GM12878 (cell line): ENCODE measurements around the gene MEIS2. TPM values are rescaled to one million over a fixed set of nuclear protein-coding genes. Genes with fewer than 3 reads are reported as not detected.
A peak's percentile ranks its signal among the peaks of the same experiment; 100 is the strongest.

Source experiments
- ATAC-seq: fragments of 200-7000 bp; cut with Tn5 transposase; 3 replicates; pipeline ENCODE4 v1.9.1; 2020; ENCODE audit warnings: mild to moderate bottlenecking, moderate library complexity
- BruUV-seq: library from RNA; stranded (reverse); fragments of 400-500 nt; replicated peaks from 2 replicates; lab custom pipeline; 2021; lab: Mats Ljungman, UMichigan
- CTCF ChIA-PET: fragments of 300-600 bp; sonication (Branson Sonifier 250); formaldehyde crosslinking; extraction: SDS; loops from one replicate; lab custom pipeline; 2021; ENCODE audit warnings: inconsistent platforms; lab: Yijun Ruan, JAX
- POLR2A ChIA-PET: fragments of 350-600 bp; formaldehyde crosslinking; extraction: SDS; loops from one replicate; lab custom pipeline; 2021; ENCODE audit warnings: inconsistent platforms; lab: Charles Lee
- RAD21 ChIA-PET: fragments of 300-600 bp; sonication (Branson Sonifier 250); formaldehyde crosslinking; loops from one replicate; lab custom pipeline; 2023; ENCODE audit warnings: antibody characterized with exemption; ENCODE audit not compliant: unreplicated experiment; lab: Charles Lee
- SMC1A ChIA-PET: fragments of 300-600 bp; sonication (Branson Sonifier 250); formaldehyde crosslinking; loops from one replicate; lab custom pipeline; 2023; ENCODE audit not compliant: unreplicated experiment, uncharacterized antibody; lab: Charles Lee
- DNase-seq: peaks from one replicate; pipeline ENCODE4 v3.0.0-alpha.2; 2011; ENCODE audit warnings: low read depth, low spot score
- FAIRE-seq: peaks from 3 replicates; lab custom pipeline; 2011; peaks lifted over from hg19 to GRCh38; lab: Jason Lieb, UNC
- H2AFZ ChIP-seq: 2 replicates; pipeline ENCODE4 v1.6.0; 2011; ENCODE audit warnings: low read depth, low read length, control low read depth; ENCODE audit not compliant: control insufficient read depth
- H3K27ac ChIP-seq: 2 replicates; pipeline ENCODE4 v1.5.1; 2011; ENCODE audit warnings: control low read depth; ENCODE audit not compliant: control insufficient read depth, insufficient read depth
- H3K27me3 ChIP-seq, 2 experiments: replicated peaks in 1 of 2; 2 replicates each; pipeline versions ENCODE4 v1.6.0 to v1.6.1; 2011; ENCODE audit warnings: low read length in 1 of 2; ENCODE audit not compliant: control insufficient read depth in 2 of 2, insufficient read depth in 2 of 2
- H3K36me3 ChIP-seq, 2 experiments: 2 replicates each; pipeline ENCODE4 v1.5.1; 2011; ENCODE audit warnings: low read length in 1 of 2; ENCODE audit not compliant: control insufficient read depth in 2 of 2, insufficient read depth in 2 of 2
- H3K4me1 ChIP-seq: 2 replicates; pipeline ENCODE4 v1.6.1; 2011; ENCODE audit warnings: mild to moderate bottlenecking, low read length, moderate library complexity, mixed read lengths; ENCODE audit not compliant: control insufficient read depth, insufficient read depth
- H3K4me2 ChIP-seq: 2 replicates; pipeline ENCODE4 v1.6.0; 2011; ENCODE audit warnings: control low read depth; ENCODE audit not compliant: control insufficient read depth, insufficient read depth
- H3K4me3 ChIP-seq: fragments of 200-600 bp; sonication (generic); 2 replicates; pipeline ENCODE4 v1.5.1; 2016
- H3K79me2 ChIP-seq: 2 replicates; pipeline ENCODE4 v1.6.0; 2011; ENCODE audit warnings: low read length; ENCODE audit not compliant: control insufficient read depth, insufficient read depth
- H3K9ac ChIP-seq: 2 replicates; pipeline ENCODE4 v1.8.0; 2011; ENCODE audit warnings: low read length, control low read depth, mixed read lengths; ENCODE audit not compliant: control insufficient read depth, insufficient read depth
- H3K9me3 ChIP-seq: replicated peaks from 3 replicates; pipeline ENCODE4 v1.5.1; 2011; ENCODE audit warnings: mild to moderate bottlenecking, low read length; ENCODE audit not compliant: control insufficient read depth, insufficient read depth
- H4K20me1 ChIP-seq: 2 replicates; pipeline ENCODE4 v1.6.0; 2011; ENCODE audit not compliant: control insufficient read depth, insufficient read depth
- CREM ChIP-seq: IDR thresholded peaks from 2 replicates; pipeline ENCODE4 v1.6.1; 2014; ENCODE audit warnings: antibody characterized with exemption, low read depth
- FOS ChIP-seq: IDR thresholded peaks from 3 replicates; pipeline ENCODE4 v1.6.1; 2011; ENCODE audit warnings: borderline replicate concordance; ENCODE audit not compliant: insufficient read length; ENCODE audit errors: extremely low read depth
- HDGF ChIP-seq: fragments of 450-650 bp; IDR thresholded peaks from 2 replicates; pipeline ENCODE4 v1.6.1; 2016; ENCODE audit warnings: antibody characterized with exemption
- IRF4 ChIP-seq: IDR thresholded peaks from 2 replicates; pipeline ENCODE4 v1.6.1; 2011; ENCODE audit warnings: low read depth, low read length
- JUND ChIP-seq: IDR thresholded peaks from 2 replicates; pipeline ENCODE4 v1.6.1; 2012; ENCODE audit warnings: low read depth, mild to moderate bottlenecking, low read length, improper control_type of control experiment, moderate library complexity
- LARP7 ChIP-seq: fragments of 450-650 bp; IDR thresholded peaks from 2 replicates; pipeline ENCODE4 v1.6.1; 2017; ENCODE audit warnings: mild to moderate bottlenecking
- MTA3 ChIP-seq: IDR thresholded peaks from 2 replicates; pipeline ENCODE4 v1.6.1; 2012; ENCODE audit warnings: low read length, inconsistent platforms, borderline replicate concordance
- POLR2AphosphoS5 ChIP-seq: IDR thresholded peaks from 2 replicates; pipeline ENCODE4 v1.6.1; 2011; ENCODE audit warnings: mild to moderate bottlenecking, low read length, inconsistent platforms
- RAD51 ChIP-seq: fragments of 450-650 bp; IDR thresholded peaks from 2 replicates; pipeline ENCODE4 v1.6.1; 2016; ENCODE audit warnings: moderate library complexity, mild to moderate bottlenecking, inconsistent platforms
- RBBP5 ChIP-seq: fragments of 200-600 bp; sonication (generic); conservative IDR thresholded peaks from 2 replicates; pipeline ENCODE4 v1.6.1; 2016
- RELA ChIP-seq: fragments of 450-650 bp; IDR thresholded peaks from 2 replicates; pipeline ENCODE4 v1.8.0; 2014; ENCODE audit warnings: borderline replicate concordance; ENCODE audit not compliant: partially characterized antibody
- SMAD1 ChIP-seq: fragments of 450-650 bp; IDR thresholded peaks from 2 replicates; pipeline ENCODE4 v1.6.1; 2018; ENCODE audit warnings: mild to moderate bottlenecking, low read depth; ENCODE audit not compliant: partially characterized antibody
- SRF ChIP-seq, 2 experiments: IDR thresholded peaks; 2 replicates each; pipeline ENCODE4 v1.6.1; 2011; ENCODE audit warnings: low read depth in 2 of 2, low read length in 2 of 2, mild to moderate bottlenecking in 1 of 2, moderate library complexity in 1 of 2
- STAT3 ChIP-seq: IDR thresholded peaks from 2 replicates; pipeline ENCODE4 v1.6.1; 2011; ENCODE audit warnings: low read depth, low read length, improper control_type of control experiment
- ZNF217 ChIP-seq: fragments of 450-650 bp; IDR thresholded peaks from 2 replicates; pipeline ENCODE4 v1.6.1; 2017; ENCODE audit warnings: antibody characterized with exemption, mild to moderate bottlenecking
- WGBS: methylation state at CpG from one replicate; pipeline ENCODE4 v1.1.6; 2016; ENCODE audit warnings: low lambda C conversion rate; ENCODE audit not compliant: insufficient replicate concordance, insufficient coverage; ENCODE audit errors: missing lambda C conversion rate; 5-methylcytosine and 5-hydroxymethylcytosine counted together
- in situ Hi-C: fragments of 300-500 bp; cut with MboI; formaldehyde crosslinking; loops from 9 replicates; pipeline ENCODE4 v1.14.3; 2018; ENCODE audit warnings: mixed read lengths
- intact Hi-C: fragments of 100-400 bp; cut with micrococcal nuclease; formaldehyde crosslinking; loops from one replicate; pipeline ENCODE4 v1.14.2; 2022; ENCODE audit not compliant: unreplicated experiment
- polyA plus RNA-seq, 11 experiments: library from polyadenylated mRNA; depleted of rRNA in 4 of 11; unstranded in 6 of 11; stranded (reverse) in 5 of 11; fragments of >200 nt; fragmentation: Nextera tagmentation in 4 of 11; fragmentation: Illumina TruSeq in 1 of 11; extraction: Ambion mirVana in 4 of 11; extraction: Trizol in 1 of 11; gene quantifications; 1 replicate in 1 of 11; 2 replicates in 10 of 11; pipeline versions ENCODE4 v1.2.1 to v1.2.3, GENCODE V29; 2011 to 2016; ENCODE audit warnings: inconsistent platforms in 2 of 11, missing spikeins in 2 of 11, low read depth in 1 of 11
- total RNA-seq, 4 experiments: library from RNA; depleted of rRNA in 3 of 4; stranded (reverse); fragments of >200 nt in 3 of 4; fragmentation: Illumina TruSeq in 1 of 4; extraction: Trizol in 1 of 4; gene quantifications; 2 replicates each; pipeline versions ENCODE4 v1.2.1 to v1.2.3, GENCODE V29; 2013 to 2021
- TF ChIP-seq, protein P1 (sequence below): IDR thresholded peaks from 2 replicates; pipeline ENCODE4 v1.6.1; 2012; ENCODE audit warnings: low read depth, low read length, improper control_type of control experiment
- TF ChIP-seq, protein P2 (sequence below): fragments of 450-650 bp; IDR thresholded peaks from 2 replicates; pipeline ENCODE4 v1.6.1; 2016; ENCODE audit warnings: mild to moderate bottlenecking
- TF ChIP-seq, protein P3 (sequence below): fragments of 450-650 bp; formaldehyde crosslinking; IDR thresholded peaks from 2 replicates; pipeline ENCODE4 v1.5.0; 2022; ENCODE audit warnings: mild to moderate bottlenecking, missing genetic modification characterization

Gene MEIS2
- total and polyA plus RNA-seq, 10 of the 15 experiments (the other 5 are each of a cell fraction or from before 2014, with no cell fraction given) = 9.2 to 54.0 (median 20.4) TPM

DNA sequence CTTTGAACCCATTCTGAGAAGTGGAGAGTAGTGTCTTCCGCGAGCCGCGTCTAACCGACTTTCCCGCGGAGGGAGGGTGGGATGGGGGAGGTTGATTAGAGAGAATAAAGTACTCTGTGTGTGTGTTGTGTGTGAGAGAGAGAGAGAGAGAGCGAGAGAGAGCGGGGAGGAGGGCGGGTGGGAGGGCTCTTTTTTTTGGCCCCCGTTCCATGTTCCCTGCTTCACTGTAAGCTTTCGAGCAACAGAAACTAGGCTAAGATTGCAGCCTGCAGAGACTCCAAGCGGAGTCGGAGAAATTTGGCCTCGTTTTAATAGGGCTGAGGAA lies 1.6 kb upstream of the MEIS2 start:
- intact Hi-C loops (loop anchor here (2.0 to 10.0 kb wide), 2 partner anchors 87 to 1577 kb away; no protein-coding TSS in a partner anchor), in situ Hi-C loops (loop anchor here (5.0 to 10.0 kb wide), 2 partner anchors 220 to 607 kb away; no protein-coding TSS in a partner anchor)
- ATAC-seq (no peak; the same call in 2 of the 3 replicates), DNase-seq (no peak), FAIRE-seq (no peak)
- TF ChIP-seq IRF4 (no peak), CREM (no peak), ZNF217 (no peak), RELA (no peak), STAT3 (no peak), HDGF (no peak), MTA3 (no peak), SRF (IDR thresholded peaks at IDR 0.05; ENCODE audit: low read depth in 2 of 2, low read length in 2 of 2) (no peak), FOS (no peak), POLR2AphosphoS5 (no peak), RAD51 (no peak), JUND (no peak), LARP7 (no peak), SMAD1 (no peak), RBBP5 (no peak)
- TF ChIP-seq, protein P1, sequence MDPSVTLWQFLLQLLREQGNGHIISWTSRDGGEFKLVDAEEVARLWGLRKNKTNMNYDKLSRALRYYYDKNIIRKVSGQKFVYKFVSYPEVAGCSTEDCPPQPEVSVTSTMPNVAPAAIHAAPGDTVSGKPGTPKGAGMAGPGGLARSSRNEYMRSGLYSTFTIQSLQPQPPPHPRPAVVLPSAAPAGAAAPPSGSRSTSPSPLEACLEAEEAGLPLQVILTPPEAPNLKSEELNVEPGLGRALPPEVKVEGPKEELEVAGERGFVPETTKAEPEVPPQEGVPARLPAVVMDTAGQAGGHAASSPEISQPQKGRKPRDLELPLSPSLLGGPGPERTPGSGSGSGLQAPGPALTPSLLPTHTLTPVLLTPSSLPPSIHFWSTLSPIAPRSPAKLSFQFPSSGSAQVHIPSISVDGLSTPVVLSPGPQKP = no peak
- TF ChIP-seq, protein P2, sequence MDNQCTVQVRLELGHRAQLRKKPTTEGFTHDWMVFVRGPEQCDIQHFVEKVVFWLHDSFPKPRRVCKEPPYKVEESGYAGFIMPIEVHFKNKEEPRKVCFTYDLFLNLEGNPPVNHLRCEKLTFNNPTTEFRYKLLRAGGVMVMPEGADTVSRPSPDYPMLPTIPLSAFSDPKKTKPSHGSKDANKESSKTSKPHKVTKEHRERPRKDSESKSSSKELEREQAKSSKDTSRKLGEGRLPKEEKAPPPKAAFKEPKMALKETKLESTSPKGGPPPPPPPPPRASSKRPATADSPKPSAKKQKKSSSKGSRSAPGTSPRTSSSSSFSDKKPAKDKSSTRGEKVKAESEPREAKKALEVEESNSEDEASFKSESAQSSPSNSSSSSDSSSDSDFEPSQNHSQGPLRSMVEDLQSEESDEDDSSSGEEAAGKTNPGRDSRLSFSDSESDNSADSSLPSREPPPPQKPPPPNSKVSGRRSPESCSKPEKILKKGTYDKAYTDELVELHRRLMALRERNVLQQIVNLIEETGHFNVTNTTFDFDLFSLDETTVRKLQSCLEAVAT = no peak
- TF ChIP-seq, protein P3, sequence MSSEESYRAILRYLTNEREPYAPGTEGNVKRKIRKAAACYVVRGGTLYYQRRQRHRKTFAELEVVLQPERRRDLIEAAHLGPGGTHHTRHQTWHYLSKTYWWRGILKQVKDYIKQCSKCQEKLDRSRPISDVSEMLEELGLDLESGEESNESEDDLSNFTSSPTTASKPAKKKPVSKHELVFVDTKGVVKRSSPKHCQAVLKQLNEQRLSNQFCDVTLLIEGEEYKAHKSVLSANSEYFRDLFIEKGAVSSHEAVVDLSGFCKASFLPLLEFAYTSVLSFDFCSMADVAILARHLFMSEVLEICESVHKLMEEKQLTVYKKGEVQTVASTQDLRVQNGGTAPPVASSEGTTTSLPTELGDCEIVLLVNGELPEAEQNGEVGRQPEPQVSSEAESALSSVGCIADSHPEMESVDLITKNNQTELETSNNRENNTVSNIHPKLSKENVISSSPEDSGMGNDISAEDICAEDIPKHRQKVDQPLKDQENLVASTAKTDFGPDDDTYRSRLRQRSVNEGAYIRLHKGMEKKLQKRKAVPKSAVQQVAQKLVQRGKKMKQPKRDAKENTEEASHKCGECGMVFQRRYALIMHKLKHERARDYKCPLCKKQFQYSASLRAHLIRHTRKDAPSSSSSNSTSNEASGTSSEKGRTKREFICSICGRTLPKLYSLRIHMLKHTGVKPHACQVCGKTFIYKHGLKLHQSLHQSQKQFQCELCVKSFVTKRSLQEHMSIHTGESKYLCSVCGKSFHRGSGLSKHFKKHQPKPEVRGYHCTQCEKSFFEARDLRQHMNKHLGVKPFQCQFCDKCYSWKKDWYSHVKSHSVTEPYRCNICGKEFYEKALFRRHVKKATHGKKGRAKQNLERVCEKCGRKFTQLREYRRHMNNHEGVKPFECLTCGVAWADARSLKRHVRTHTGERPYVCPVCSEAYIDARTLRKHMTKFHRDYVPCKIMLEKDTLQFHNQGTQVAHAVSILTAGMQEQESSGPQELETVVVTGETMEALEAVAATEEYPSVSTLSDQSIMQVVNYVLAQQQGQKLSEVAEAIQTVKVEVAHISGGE (CRISPR knock-in tag) = no peak
- RAD21 ChIA-PET = interaction anchor here (1.1 to 1.7 kb wide), 3 partner anchors 143 to 218 kb away, joined by 3 to 12 read pairs (median 3); no protein-coding TSS in a partner anchor
- no TSS peak for BruUV-seq
- no peaks in the 10 kb centered on the region for H4K20me1 ChIP-seq
- peaks cover 1 to 8% of the 10 kb centered on the region in 2 experiments; a peak in 3 of 4 replicates for H3K27me3 ChIP-seq
- H3K4me2 ChIP-seq = peak overlapping the region; percentile 82
- H3K4me3 ChIP-seq = peak overlapping the region; percentile 87; the same call in 1 of the 2 replicates
- SMC1A ChIA-PET = interaction anchor here (1.4 to 12.8 kb wide), 2 partner anchors 214 to 221 kb away, joined by 7 to 130 read pairs; no protein-coding TSS in a partner anchor
- 14% methylated on average over 13 of the region's 15 CpGs for WGBS
- no peaks in the 10 kb centered on the region for H3K9me3 ChIP-seq
- peak overlapping the region; percentile 72; the same call in 1 of the 2 replicates for H2AFZ ChIP-seq
- H3K27ac ChIP-seq = peak overlapping the region; percentile 51; the same call in 1 of the 2 replicates
- no peaks in the 10 kb centered on the region for H3K36me3 ChIP-seq
- H3K9ac ChIP-seq = no peak overlapping the region
- peaks cover 17% of the 10 kb centered on the region for H3K79me2 ChIP-seq
- CTCF ChIA-PET = interaction anchor here (1.5 to 1.6 kb wide), 2 partner anchors 79 to 218 kb away, joined by 4 to 8 read pairs; no protein-coding TSS in a partner anchor
- no peaks in the 10 kb centered on the region; the same call in 1 of the 2 replicates for H3K4me1 ChIP-seq
- POLR2A ChIA-PET = no interaction called here
